Peyer's patch (tissue), 4 donors: Measurements from ENCODE around the gene CRAMP1. TPM values are rescaled to one million over a fixed set of nuclear protein-coding genes. Genes with fewer than 3 reads are reported as not detected.

ENCODE experiments used
- DNase-seq, 3 donors: peaks; one replicate each; pipeline ENCODE4 v3.0.0-alpha.2; 2017 to 2019
- H3K27ac ChIP-seq, 4 donors: fragments of 200-600 bp; sonication (generic); one replicate each; pipeline ENCODE4 v1.5.1; 2016 to 2019
- H3K27me3 ChIP-seq, 2 donors: fragments of 200-600 bp; sonication (generic); one replicate each; pipeline ENCODE4 v1.5.1; 2019
- H3K36me3 ChIP-seq, 3 donors: fragments of 200-600 bp; sonication (generic); one replicate each; pipeline ENCODE4 v1.5.1; 2016 to 2019
- H3K4me1 ChIP-seq, 4 donors: fragments of 200-600 bp; sonication (generic); one replicate each; pipeline ENCODE4 v1.5.1; 2016 to 2019
- H3K4me3 ChIP-seq, 4 donors: fragments of 200-600 bp; sonication (generic); 1 replicate in 3 of 4; 2 replicates in 1 of 4; pipeline ENCODE4 v1.5.1; 2016 to 2019; ENCODE audit warnings: mild to moderate bottlenecking in 1 of 4
- H3K9me3 ChIP-seq, 4 donors: fragments of 200-600 bp; sonication (generic); one replicate each; pipeline ENCODE4 v1.5.1; 2016 to 2019; ENCODE audit warnings: mild to moderate bottlenecking in 1 of 4
- CTCF ChIP-seq, 6 experiments: fragments of 450-650 bp in 4 of 6; fragments of 200-600 bp in 2 of 6; sonication (generic) in 1 of 6; IDR thresholded peaks; one replicate each; pipeline ENCODE4 v1.5.1; 2017 to 2019; ENCODE audit warnings: antibody characterized with exemption in 6 of 6, mild to moderate bottlenecking in 3 of 6, moderate library complexity in 1 of 6
- POLR2A ChIP-seq, 2 donors: fragments of 450-650 bp; IDR thresholded peaks; one replicate each; pipeline ENCODE4 v1.5.1; 2017; ENCODE audit warnings: antibody characterized with exemption in 2 of 2, mild to moderate bottlenecking in 2 of 2, moderate library complexity in 2 of 2
- total RNA-seq, 4 donors: library from RNA; depleted of rRNA; stranded (reverse); fragments of >200 nt; gene quantifications; one replicate each; pipeline ENCODE4 v1.1.0, GENCODE V29; 2016

Gene CRAMP1
- total RNA-seq, 4 donors from 2014 or later, result 16.5 to 37.1 (median 20.0) TPM

GRCh38 chr16:1651974-1652312 is 39.8 kb downstream of the CRAMP1 start:
- Histone ChIP-seq H3K27ac (no peak overlapping the region), H3K4me3 (no peak overlapping the region), H3K36me3 (peaks cover 0 to 48% (median 0%) of the 10 kb centered on the region in 3 donors), H3K27me3 (no peaks in the 10 kb centered on the region), H3K9me3 (no peaks in the 10 kb centered on the region), H3K4me1 (no peaks in the 10 kb centered on the region)
- no peak for DNase-seq
- no peak for TF ChIP-seq POLR2A (IDR thresholded peaks at IDR 0.05)
- no peak for TF ChIP-seq CTCF (IDR thresholded peaks at IDR 0.05)

GRCh38 chr16:1653023-1653422 is 40.9 kb downstream of the CRAMP1 start:
- Histone ChIP-seq H3K4me1 (no peaks in the 10 kb centered on the region), H3K27ac (no peak overlapping the region), H3K9me3 (no peaks in the 10 kb centered on the region), H3K36me3 (peaks cover 0 to 59% (median 0%) of the 10 kb centered on the region in 3 donors), H3K27me3 (no peaks in the 10 kb centered on the region), H3K4me3 (no peak overlapping the region)
- DNase-seq, result no peak
- TF ChIP-seq CTCF (IDR thresholded peaks at IDR 0.05) (no peak), POLR2A (IDR thresholded peaks at IDR 0.05) (no peak)

- Histone ChIP-seq H3K27me3 (no peaks in the 10 kb centered on the region), H3K9me3 (no peaks in the 10 kb centered on the region), H3K36me3 (peaks cover 0 to 71% (median 0%) of the 10 kb centered on the region in 3 donors), H3K27ac (no peak overlapping the region), H3K4me1 (no peaks in the 10 kb centered on the region), H3K4me3 (no peak overlapping the region)
- no peak for DNase-seq
- TF ChIP-seq CTCF (IDR thresholded peaks at IDR 0.05), result no peak
- no peak for TF ChIP-seq POLR2A (IDR thresholded peaks at IDR 0.05)
Observed at GRCh38 chr16:1654505-1655268, 42.5 kb downstream of the CRAMP1 start.

- TF ChIP-seq CTCF (IDR thresholded peaks at IDR 0.05), result peak in 3 of 6 experiments; percentile 34 to 38 (median 36)
- TF ChIP-seq POLR2A (IDR thresholded peaks at IDR 0.05), result no peak
- peak in 2 of 3 donors; percentile 56 to 65 for DNase-seq
Observed at GRCh38 chr16:1655269-1655807, 43.2 kb downstream of the CRAMP1 start.

GRCh38 chr16:1655909-1656807 is 44.0 kb downstream of the CRAMP1 start:
- Histone ChIP-seq H3K27me3 (no peaks in the 10 kb centered on the region), H3K9me3 (no peaks in the 10 kb centered on the region), H3K4me1 (no peaks in the 10 kb centered on the region), H3K27ac (no peak overlapping the region), H3K4me3 (no peak overlapping the region), H3K36me3 (peaks cover 0 to 86% (median 0%) of the 10 kb centered on the region in 3 donors)
- no peak for TF ChIP-seq CTCF (IDR thresholded peaks at IDR 0.05)
- TF ChIP-seq POLR2A (IDR thresholded peaks at IDR 0.05), result no peak
- no peak for DNase-seq

More at GRCh38 chr16:1655269-1655807, 43.2 kb downstream of the CRAMP1 start:
- H3K27me3 ChIP-seq, result no peaks in the 10 kb centered on the region
- no peaks in the 10 kb centered on the region for H3K9me3 ChIP-seq
- H3K27ac ChIP-seq, result no peak overlapping the region
- H3K36me3 ChIP-seq, result peaks cover 0 to 78% (median 0%) of the 10 kb centered on the region in 3 donors
- no peaks in the 10 kb centered on the region for H3K4me1 ChIP-seq
- H3K4me3 ChIP-seq, result no peak overlapping the region
